IPS-18c (cell line): ENCODE data around the gene SPDEF.

ENCODE experiments used
- H3K4me3 ChIP-seq: 2 replicates; pipeline ENCODE4 v1.7.0; 2013; ENCODE audit warnings: low read depth, mild to moderate bottlenecking, low read length, moderate library complexity; ENCODE audit not compliant: insufficient read depth
- H3K9me3 ChIP-seq: one replicate; pipeline ENCODE4 v1.6.1; 2013; ENCODE audit warnings: mild to moderate bottlenecking, low read length, moderate library complexity; ENCODE audit not compliant: control insufficient read depth, insufficient read depth

Gene SPDEF

DNA sequence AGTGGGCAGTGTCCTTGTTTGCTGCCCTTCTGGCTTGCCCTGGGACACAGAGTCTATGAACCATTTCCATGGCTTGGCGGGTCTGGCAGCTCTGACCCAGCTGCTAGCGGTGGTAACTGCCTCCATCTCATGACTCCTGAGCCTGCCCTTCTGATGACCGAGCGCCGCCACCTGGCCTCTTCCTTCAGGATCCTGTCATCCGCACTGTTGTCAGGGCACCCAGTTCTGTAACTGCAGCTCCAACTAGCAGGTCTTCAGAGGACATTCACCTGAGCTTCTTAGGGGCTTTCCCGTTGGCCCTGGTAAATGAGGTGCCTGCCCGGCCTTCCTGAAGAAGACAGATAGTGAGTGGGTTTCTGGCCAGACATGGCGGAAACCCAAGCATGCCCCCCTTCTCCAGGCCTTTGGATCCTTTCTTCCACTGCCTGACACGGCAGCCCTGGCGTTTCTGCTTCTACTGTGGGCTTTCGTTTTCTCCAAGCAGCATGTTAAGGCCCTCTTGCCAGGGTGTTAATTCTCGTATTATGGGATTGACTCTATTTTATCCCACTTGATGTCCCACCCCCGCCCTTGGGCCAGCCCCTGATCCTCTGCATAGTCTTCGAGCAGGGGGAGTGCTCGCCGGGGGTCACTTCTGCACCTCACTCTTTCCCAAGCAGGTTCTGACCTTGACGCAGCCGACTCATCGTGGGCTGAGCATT is 65.6 kb downstream of the SPDEF start:
- Histone ChIP-seq H3K9me3 (no peaks in the 10 kb centered on the region), H3K4me3 (no peak overlapping the region)

DNA sequence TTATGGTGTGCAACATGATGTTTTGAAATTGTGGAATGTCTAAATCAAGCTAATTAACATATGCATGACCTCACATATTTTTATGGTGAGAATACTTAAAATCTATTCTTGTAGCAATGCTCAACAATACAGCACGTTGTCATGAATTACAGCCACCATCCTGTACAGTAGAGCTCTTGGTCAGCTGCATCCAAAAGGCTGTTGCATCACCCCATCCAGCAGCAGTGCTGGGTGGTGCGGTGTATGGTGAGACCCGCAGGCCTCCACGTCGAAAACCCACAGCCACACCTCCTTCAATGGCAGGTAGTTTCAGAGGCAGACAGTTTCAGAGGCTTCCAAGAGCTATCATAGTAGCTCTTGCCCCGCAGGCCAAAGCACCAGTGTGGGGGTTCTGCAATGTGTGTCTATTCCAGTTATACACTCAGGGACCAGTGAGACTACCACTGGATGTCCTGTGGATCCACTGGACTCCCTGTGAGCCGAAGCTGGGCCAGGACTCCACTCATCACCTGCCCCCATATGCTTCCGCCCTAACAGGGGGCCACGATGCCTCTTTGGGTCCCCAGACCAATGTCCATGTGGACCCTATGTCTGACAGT is 66.8 kb downstream of the SPDEF start:
- Histone ChIP-seq H3K9me3 (no peaks in the 10 kb centered on the region), H3K4me3 (no peak overlapping the region)
